CD4-positive, alpha-beta memory T cell (primary cell): ENCODE data around the gene KIF13A. TPM values are rescaled to one million over a fixed set of nuclear protein-coding genes. Genes with fewer than 3 reads are reported as not detected.
"Not testable (repeated sequence)": the region's sequence is repeated elsewhere in the genome, so short reads cannot be mapped to it uniquely, and the experiment has no call there.

Experiments
- CTCF ChIA-PET: fragments of 350-600 bp; sonication (Branson Sonifier 250); formaldehyde crosslinking; loops from one replicate; lab custom pipeline; 2021; ENCODE audit warnings: inconsistent platforms; ENCODE audit not compliant: partially characterized antibody; lab: Charles Lee
- POLR2A ChIA-PET: fragments of 350-600 bp; sonication (Branson Sonifier 250); formaldehyde crosslinking; loops from one replicate; lab custom pipeline; 2021; ENCODE audit not compliant: partially characterized antibody; lab: Charles Lee
- DNase-seq, 5 donors: peaks; one replicate each; pipeline versions ENCODE4 v3.0.0 to v3.0.0-alpha.2; 2020 to 2022; ENCODE audit warnings: mixed read lengths in 1 of 5
- H3K27ac ChIP-seq: one replicate; pipeline ENCODE4 v1.7.0; 2013; ENCODE audit warnings: low read depth, low read length
- H3K27me3 ChIP-seq: 2 replicates; pipeline ENCODE4 v1.7.0; 2013; ENCODE audit warnings: mild to moderate bottlenecking, low read length, moderate library complexity; ENCODE audit not compliant: insufficient read depth
- H3K36me3 ChIP-seq: 2 replicates; pipeline ENCODE4 v1.7.0; 2013; ENCODE audit warnings: mild to moderate bottlenecking, low read length, moderate library complexity; ENCODE audit not compliant: insufficient read depth
- H3K4me1 ChIP-seq: 2 replicates; pipeline ENCODE4 v1.7.0; 2013; ENCODE audit warnings: mild to moderate bottlenecking, low read length, moderate library complexity; ENCODE audit not compliant: insufficient read depth
- H3K4me3 ChIP-seq, 2 donors: one replicate each; pipeline ENCODE4 v1.7.0; 2013; ENCODE audit warnings: low read length in 2 of 2, mild to moderate bottlenecking in 1 of 2
- H3K9me3 ChIP-seq, 2 donors: one replicate each; pipeline ENCODE4 v1.7.0; 2013; ENCODE audit warnings: low read length in 2 of 2, control low read depth in 1 of 2; ENCODE audit not compliant: control insufficient read depth in 1 of 2
- H3K27ac Mint-ChIP-seq, 7 donors: one replicate each; pipeline ENCODE4 v1.8.0; 2020 to 2021; ENCODE audit warnings: mixed read lengths in 7 of 7, mild to moderate bottlenecking in 6 of 7, inconsistent platforms in 3 of 7, moderate library complexity in 3 of 7
- H3K27me3 Mint-ChIP-seq, 2 donors: one replicate each; pipeline ENCODE4 v1.8.0; 2020 to 2021; ENCODE audit warnings: mixed read lengths in 2 of 2
- H3K36me3 Mint-ChIP-seq, 2 donors: one replicate each; pipeline ENCODE4 v1.8.0; 2020 to 2021; ENCODE audit warnings: mixed read lengths in 2 of 2, inconsistent platforms in 1 of 2, mild to moderate bottlenecking in 1 of 2
- H3K4me1 Mint-ChIP-seq, 4 donors: one replicate each; pipeline ENCODE4 v1.8.0; 2020 to 2021; ENCODE audit warnings: mixed read lengths in 4 of 4, mild to moderate bottlenecking in 1 of 4
- H3K4me3 Mint-ChIP-seq, 8 donors: one replicate each; pipeline ENCODE4 v1.8.0; 2020 to 2021; ENCODE audit warnings: mixed read lengths in 8 of 8, mild to moderate bottlenecking in 7 of 8, moderate library complexity in 6 of 8, inconsistent platforms in 3 of 8
- H3K9me3 Mint-ChIP-seq, 8 donors: one replicate each; pipeline ENCODE4 v1.8.0; 2020 to 2021; ENCODE audit warnings: mixed read lengths in 8 of 8, mild to moderate bottlenecking in 5 of 8, inconsistent platforms in 3 of 8, moderate library complexity in 1 of 8
- intact Hi-C: fragments of 100-400 bp; cut with micrococcal nuclease; formaldehyde crosslinking; loops from one replicate; pipeline ENCODE4 v1.15.1; 2023
- polyA plus RNA-seq, 2 donors: library from polyadenylated mRNA; unstranded; fragments of 300-500 nt; fragmentation: Illumina TruSeq; gene quantifications; one replicate each; pipeline ENCODE4 v1.2.3, GENCODE V29; 2021
- total RNA-seq, 2 experiments: library from RNA; stranded (reverse); gene quantifications; one replicate each; pipeline ENCODE4 v1.2.3, GENCODE V29; 2021

The KIF13A gene
- total and polyA plus RNA-seq, 4 experiments from 2014 or later, result 0.61 to 1.7 (median 1.5) TPM; not detected in 1

DNA sequence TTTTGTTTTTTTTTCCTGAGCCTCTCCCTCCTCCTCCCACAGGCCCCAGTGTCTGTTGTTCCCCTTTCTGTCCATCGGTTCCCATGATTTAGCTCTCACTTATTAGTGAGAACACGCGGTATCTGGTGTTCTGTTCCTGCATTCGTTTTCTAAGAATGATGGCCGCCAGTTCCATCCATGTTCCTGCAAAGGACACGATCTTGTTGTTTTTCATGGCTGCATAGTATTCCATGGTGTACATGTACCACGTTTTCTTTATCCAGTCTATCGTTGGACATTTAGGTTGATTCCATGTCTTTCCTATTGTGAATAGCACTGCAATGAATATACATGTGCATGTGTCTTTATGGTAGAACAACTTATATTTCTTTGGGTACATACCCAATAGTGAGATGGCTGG, 175.1 kb downstream of the KIF13A start:
- POLR2A ChIA-PET, result no interaction called here
- Histone ChIP-seq H3K27me3 (no peaks in the 10 kb centered on the region), H3K27ac (no peak overlapping the region), H3K4me1 (no peaks in the 10 kb centered on the region), H3K36me3 (no peaks in the 10 kb centered on the region), H3K9me3 (no peaks in the 10 kb centered on the region), H3K4me3 (no peak overlapping the region)
- no peak overlapping the region for H3K27ac Mint-ChIP-seq
- CTCF ChIA-PET, result interaction anchor here (1.0 to 11.7 kb wide), 5 partner anchors 7 to 657 kb away, joined by 4 to 80 read pairs (median 5); no protein-coding TSS in a partner anchor
- intact Hi-C loops, result no loop called here
- peaks cover 0 to 9% (median 6%) of the 10 kb centered on the region in 8 donors for H3K9me3 Mint-ChIP-seq
- H3K4me3 Mint-ChIP-seq, result no peak overlapping the region
- H3K4me1 Mint-ChIP-seq, result no peaks in the 10 kb centered on the region
- peaks cover 11 to 18% of the 10 kb centered on the region in 2 donors for H3K27me3 Mint-ChIP-seq
- H3K36me3 Mint-ChIP-seq, result peaks cover 0 to 3% of the 10 kb centered on the region in 2 donors
- no peak for DNase-seq

GRCh38 chr6:17808609-17809008, 178.8 kb downstream of the KIF13A start:
- H3K4me1 Mint-ChIP-seq, result peaks cover 0 to 3% (median 0%) of the 10 kb centered on the region in 4 donors
- intact Hi-C loops, result no loop called here
- CTCF ChIA-PET, result no interaction called here

GRCh38 chr6:17807431-17807830, 180.0 kb downstream of the KIF13A start:
- H3K27ac ChIP-seq, H3K36me3 ChIP-seq, POLR2A ChIA-PET, H3K36me3 Mint-ChIP-seq, H3K9me3 ChIP-seq, H3K4me1 Mint-ChIP-seq, H3K27ac Mint-ChIP-seq, H3K4me1 ChIP-seq, H3K4me3 ChIP-seq, H3K27me3 ChIP-seq, intact Hi-C loops, H3K4me3 Mint-ChIP-seq, DNase-seq: not testable (repeated sequence)
- Mint-ChIP-seq H3K9me3 (peaks cover 0 to 14% (median 9%) of the 10 kb centered on the region in 8 donors), H3K27me3 (peaks cover 11 to 20% of the 10 kb centered on the region in 2 donors)
- CTCF ChIA-PET, result interaction anchor here (0.7 to 5.4 kb wide), 4 partner anchors 10 to 223 kb away, joined by 3 to 80 read pairs (median 70); no protein-coding TSS in a partner anchor

More at GRCh38 chr6:17808609-17809008, 178.8 kb downstream of the KIF13A start:
- Histone ChIP-seq H3K27me3 (no peaks in the 10 kb centered on the region), H3K36me3 (no peaks in the 10 kb centered on the region), H3K4me3 (no peak overlapping the region), H3K9me3 (no peaks in the 10 kb centered on the region), H3K4me1 (no peaks in the 10 kb centered on the region), H3K27ac (no peak overlapping the region)
- POLR2A ChIA-PET, result no interaction called here
- DNase-seq, result no peak
- H3K36me3 Mint-ChIP-seq, result peaks cover 0 to 3% of the 10 kb centered on the region in 2 donors
- H3K9me3 Mint-ChIP-seq, result peaks cover 0 to 14% (median 9%) of the 10 kb centered on the region in 8 donors
- peaks cover 11 to 20% of the 10 kb centered on the region in 2 donors for H3K27me3 Mint-ChIP-seq
- no peak overlapping the region for H3K27ac Mint-ChIP-seq
- H3K4me3 Mint-ChIP-seq, result peak overlapping the region in 1 of 8 donors; percentile 11

- ChIA-PET CTCF (interaction anchor here (0.6 to 5.4 kb wide), 42 partner anchors 9 to 646 kb away, joined by 3 to 80 read pairs (median 6); partner anchors contain the start of gene NUP153), POLR2A (interaction anchor here (1.1 kb wide), 1 partner anchor 102 kb away, joined by 3 read pairs; no protein-coding TSS in a partner anchor)
- peaks cover 0 to 3% of the 10 kb centered on the region in 2 donors for H3K36me3 Mint-ChIP-seq
- H3K27ac Mint-ChIP-seq, result no peak overlapping the region
- Histone ChIP-seq H3K27me3 (no peaks in the 10 kb centered on the region), H3K9me3 (no peaks in the 10 kb centered on the region), H3K4me1 (no peaks in the 10 kb centered on the region), H3K36me3 (no peaks in the 10 kb centered on the region), H3K4me3 (no peak overlapping the region), H3K27ac (no peak overlapping the region)
- peaks cover 0 to 3% (median 0%) of the 10 kb centered on the region in 4 donors for H3K4me1 Mint-ChIP-seq
- intact Hi-C loops, result no loop called here
- DNase-seq, result no peak
- H3K4me3 Mint-ChIP-seq, result no peak overlapping the region
- peaks cover 5 to 11% of the 10 kb centered on the region in 2 donors for H3K27me3 Mint-ChIP-seq
- peaks cover 0 to 14% (median 8%) of the 10 kb centered on the region in 8 donors for H3K9me3 Mint-ChIP-seq
These were observed 184.0 kb downstream of the KIF13A start for GRCh38 chr6:17803409-17803808.

DNA sequence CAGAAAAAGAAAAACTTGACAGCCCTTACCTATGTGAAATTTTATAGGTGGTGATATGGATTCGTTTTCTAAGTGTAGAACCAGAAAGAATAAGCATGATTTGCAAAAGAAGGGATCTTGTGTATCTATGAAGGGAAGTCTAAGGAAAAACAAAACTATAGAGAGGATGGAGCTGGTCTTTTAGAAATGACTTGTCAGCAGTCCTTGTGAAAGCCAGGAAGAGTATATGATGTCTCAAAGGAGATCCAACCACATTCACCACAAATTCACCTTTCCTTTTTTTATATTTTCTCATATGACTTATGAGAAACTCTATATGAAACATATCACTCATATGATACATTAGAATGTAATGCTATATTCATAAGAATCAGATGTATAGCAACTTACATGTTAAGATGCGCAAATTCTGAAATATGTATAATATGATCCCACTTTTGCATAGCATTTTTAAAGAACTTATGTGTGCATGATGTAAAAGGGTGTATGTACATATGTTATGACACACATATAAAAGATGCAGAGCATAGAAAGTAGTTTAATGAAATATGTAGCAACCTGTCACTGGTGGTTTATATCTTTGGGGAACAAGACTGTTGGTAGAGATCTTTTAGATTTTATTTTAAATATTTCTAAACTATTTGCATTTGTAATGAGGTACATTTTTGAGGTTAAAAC, 188.8 kb downstream of the KIF13A start:
- peaks cover 4 to 12% of the 10 kb centered on the region in 2 donors for H3K27me3 Mint-ChIP-seq
- Histone ChIP-seq H3K4me3 (no peak overlapping the region), H3K36me3 (no peaks in the 10 kb centered on the region), H3K27ac (no peak overlapping the region), H3K27me3 (no peaks in the 10 kb centered on the region), H3K4me1 (no peaks in the 10 kb centered on the region), H3K9me3 (no peaks in the 10 kb centered on the region)
- H3K27ac Mint-ChIP-seq, result no peak overlapping the region
- no peaks in the 10 kb centered on the region for H3K9me3 Mint-ChIP-seq
- DNase-seq, result no peak
- intact Hi-C loops, result no loop called here
- H3K4me3 Mint-ChIP-seq, result no peak overlapping the region
- POLR2A ChIA-PET, result no interaction called here
- CTCF ChIA-PET, result no interaction called here
- no peaks in the 10 kb centered on the region for H3K4me1 Mint-ChIP-seq
- no peaks in the 10 kb centered on the region for H3K36me3 Mint-ChIP-seq

GRCh38 chr6:17790489-17790888, 196.9 kb downstream of the KIF13A start:
- no peaks in the 10 kb centered on the region for H3K27me3 ChIP-seq
- no peak overlapping the region for H3K27ac ChIP-seq
- intact Hi-C loops, result no loop called here
- no peaks in the 10 kb centered on the region for H3K4me1 Mint-ChIP-seq
- no peaks in the 10 kb centered on the region for H3K9me3 ChIP-seq
- no peak overlapping the region for H3K27ac Mint-ChIP-seq
- H3K36me3 ChIP-seq, result no peaks in the 10 kb centered on the region
- CTCF ChIA-PET, result interaction anchor here (1.3 kb wide), 1 partner anchor 206 kb away, joined by 4 read pairs; no protein-coding TSS in a partner anchor
- POLR2A ChIA-PET, result no interaction called here
- no peak overlapping the region for H3K4me3 Mint-ChIP-seq
- no peaks in the 10 kb centered on the region for H3K36me3 Mint-ChIP-seq
- no peak for DNase-seq
- H3K9me3 Mint-ChIP-seq, result no peaks in the 10 kb centered on the region
- no peak overlapping the region for H3K4me3 ChIP-seq
- peaks cover under 1 to 1% of the 10 kb centered on the region in 2 donors for H3K27me3 Mint-ChIP-seq
- H3K4me1 ChIP-seq, result no peaks in the 10 kb centered on the region

- Histone ChIP-seq H3K27me3 (no peaks in the 10 kb centered on the region), H3K27ac (no peak overlapping the region), H3K4me1 (no peaks in the 10 kb centered on the region), H3K9me3 (no peaks in the 10 kb centered on the region), H3K36me3 (no peaks in the 10 kb centered on the region), H3K4me3 (no peak overlapping the region)
- Mint-ChIP-seq H3K4me3 (no peak overlapping the region), H3K27me3 (peaks cover 1 to 2% of the 10 kb centered on the region in 2 donors), H3K36me3 (no peaks in the 10 kb centered on the region), H3K27ac (no peak overlapping the region), H3K9me3 (peaks cover 0 to 2% (median 0%) of the 10 kb centered on the region in 8 donors), H3K4me1 (no peaks in the 10 kb centered on the region)
- POLR2A ChIA-PET, result no interaction called here
- DNase-seq, result no peak
- intact Hi-C loops, result no loop called here
- CTCF ChIA-PET, result no interaction called here
These were observed 202.2 kb downstream of the KIF13A start for GRCh38 chr6:17785094-17785787.
